ENCODE data around the gene HSPA12B.

Gene HSPA12B

DNA sequence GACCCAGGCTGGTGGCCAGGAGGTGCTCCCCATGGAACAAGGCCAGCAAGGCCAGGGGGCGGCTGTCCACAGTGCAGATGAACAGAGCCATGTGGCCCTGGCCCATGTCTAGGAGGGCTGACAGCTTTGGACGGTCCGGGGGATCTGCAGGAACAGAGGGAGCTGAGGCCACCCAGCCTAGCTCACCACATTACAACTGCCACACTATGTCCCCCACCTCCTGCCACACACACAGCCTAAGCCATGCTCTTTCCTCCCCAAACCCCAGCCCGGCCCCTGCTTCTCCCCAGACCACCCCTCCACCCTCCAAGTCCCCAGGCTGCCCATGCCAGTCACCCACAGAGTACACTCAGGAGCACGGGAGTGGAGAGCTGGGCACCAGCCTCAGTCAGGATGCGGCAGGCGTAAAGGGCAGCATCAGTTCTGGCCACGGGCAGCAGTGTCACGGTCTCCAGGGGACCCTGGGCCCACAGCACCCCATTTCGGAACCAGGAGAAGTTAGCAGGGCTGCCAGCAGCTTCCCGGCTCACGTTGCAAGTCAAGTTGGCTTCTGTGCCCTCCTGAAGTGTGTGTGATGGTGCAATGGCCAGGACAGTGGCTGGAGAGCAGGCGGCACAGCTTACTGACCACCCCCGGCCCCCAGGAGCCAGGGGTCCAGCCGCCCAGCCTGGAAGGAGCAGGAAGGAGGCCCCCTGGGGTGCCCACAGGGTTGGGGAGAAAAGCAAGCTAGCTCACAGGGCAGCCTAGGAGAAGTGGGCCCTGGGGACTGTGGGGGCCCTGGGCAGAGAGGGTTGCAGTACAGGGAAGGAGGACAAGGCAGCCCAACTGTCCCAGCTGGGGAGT, 35.5 kb upstream of the HSPA12B start:
- DNase-seq (ENCODE audit: low spot score in 2 of 2) (no peak), ATAC-seq (ENCODE audit: low read depth) (no peak)
- no peaks in the 10 kb centered on the region for H3K36me3 Mint-ChIP-seq
- H3K27ac Mint-ChIP-seq: no peak overlapping the region
- peaks cover 4% of the 10 kb centered on the region for H3K27me3 Mint-ChIP-seq
- no peak overlapping the region for H3K4me3 Mint-ChIP-seq
- H3K4me1 Mint-ChIP-seq: no peaks in the 10 kb centered on the region
- H3K9me3 Mint-ChIP-seq: no peaks in the 10 kb centered on the region

DNA sequence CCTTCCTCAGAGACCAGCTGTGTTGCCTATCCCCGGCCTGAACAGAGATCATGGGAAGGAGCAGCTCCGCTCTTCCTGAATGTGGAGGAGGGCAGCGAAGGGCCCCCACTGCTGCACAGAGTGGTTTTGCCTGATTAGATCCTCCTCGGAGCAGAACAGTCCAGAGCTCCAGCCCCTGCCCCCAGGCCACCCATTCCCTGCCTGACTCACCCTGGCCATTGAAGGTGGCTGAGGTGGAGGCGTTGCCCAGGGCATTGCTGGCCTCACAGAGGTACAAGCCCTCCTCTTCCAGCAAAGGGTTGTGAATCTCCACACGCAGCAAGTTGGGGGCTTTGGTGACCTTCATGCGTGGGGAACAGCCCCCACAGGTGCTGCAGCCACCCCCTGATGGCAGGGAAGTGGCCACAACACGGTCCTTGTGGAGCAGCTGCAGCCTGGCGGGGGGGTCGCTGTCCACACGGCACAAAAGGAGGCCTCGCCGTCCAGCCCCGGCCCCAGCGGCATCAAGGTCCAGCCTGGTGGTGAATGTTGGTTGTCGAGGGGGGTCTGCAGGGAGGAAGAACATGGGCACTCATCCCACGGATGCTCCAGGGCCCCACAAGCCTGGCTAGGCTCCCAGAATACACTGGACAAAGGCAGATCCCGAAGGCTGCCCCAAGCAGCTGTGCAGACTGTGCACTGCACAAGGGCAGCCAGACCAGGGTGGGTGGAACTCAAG, 34.7 kb upstream of the HSPA12B start:
- Mint-ChIP-seq H3K4me1 (no peaks in the 10 kb centered on the region), H3K36me3 (no peaks in the 10 kb centered on the region), H3K9me3 (no peaks in the 10 kb centered on the region), H3K27me3 (peaks cover 4% of the 10 kb centered on the region), H3K27ac (no peak overlapping the region), H3K4me3 (no peak overlapping the region)
- ATAC-seq (ENCODE audit: low read depth) (no peak), DNase-seq (ENCODE audit: low spot score in 2 of 2) (no peak)

GRCh38 chr20:3698591-3699001, 33.9 kb upstream of the HSPA12B start:
- Mint-ChIP-seq H3K27ac (no peak overlapping the region), H3K27me3 (peaks cover 4% of the 10 kb centered on the region), H3K4me3 (no peak overlapping the region), H3K9me3 (no peaks in the 10 kb centered on the region), H3K36me3 (no peaks in the 10 kb centered on the region), H3K4me1 (no peaks in the 10 kb centered on the region)
- DNase-seq (ENCODE audit: low spot score in 2 of 2) (no peak), ATAC-seq (ENCODE audit: low read depth) (no peak)

GRCh38 chr20:3699037-3699436, 33.4 kb upstream of the HSPA12B start:
- Mint-ChIP-seq H3K27ac (no peak overlapping the region), H3K36me3 (no peaks in the 10 kb centered on the region), H3K4me1 (no peaks in the 10 kb centered on the region), H3K9me3 (no peaks in the 10 kb centered on the region), H3K27me3 (peaks cover 4% of the 10 kb centered on the region), H3K4me3 (no peak overlapping the region)
- no peak for ATAC-seq (ENCODE audit: low read depth)
- DNase-seq (ENCODE audit: low spot score in 2 of 2): no peak

GRCh38 chr20:3701061-3701998, 31.2 kb upstream of the HSPA12B start:
- no peaks in the 10 kb centered on the region for H3K9me3 Mint-ChIP-seq
- no peak for ATAC-seq (ENCODE audit: low read depth)
- no peaks in the 10 kb centered on the region for H3K36me3 Mint-ChIP-seq
- H3K27me3 Mint-ChIP-seq: peaks cover 8% of the 10 kb centered on the region
- H3K4me3 Mint-ChIP-seq: no peak overlapping the region
- no peak overlapping the region for H3K27ac Mint-ChIP-seq
- no peaks in the 10 kb centered on the region for H3K4me1 Mint-ChIP-seq
- no peak for DNase-seq (ENCODE audit: low spot score in 2 of 2)

- Mint-ChIP-seq H3K4me1 (no peaks in the 10 kb centered on the region), H3K27ac (no peak overlapping the region), H3K36me3 (no peaks in the 10 kb centered on the region), H3K4me3 (no peak overlapping the region), H3K9me3 (no peaks in the 10 kb centered on the region), H3K27me3 (peaks cover 10% of the 10 kb centered on the region)
- ATAC-seq (ENCODE audit: low read depth) (no peak), DNase-seq (ENCODE audit: low spot score in 2 of 2) (no peak)
Observed at GRCh38 chr20:3702611-3703391, 29.7 kb upstream of the HSPA12B start.

DNA sequence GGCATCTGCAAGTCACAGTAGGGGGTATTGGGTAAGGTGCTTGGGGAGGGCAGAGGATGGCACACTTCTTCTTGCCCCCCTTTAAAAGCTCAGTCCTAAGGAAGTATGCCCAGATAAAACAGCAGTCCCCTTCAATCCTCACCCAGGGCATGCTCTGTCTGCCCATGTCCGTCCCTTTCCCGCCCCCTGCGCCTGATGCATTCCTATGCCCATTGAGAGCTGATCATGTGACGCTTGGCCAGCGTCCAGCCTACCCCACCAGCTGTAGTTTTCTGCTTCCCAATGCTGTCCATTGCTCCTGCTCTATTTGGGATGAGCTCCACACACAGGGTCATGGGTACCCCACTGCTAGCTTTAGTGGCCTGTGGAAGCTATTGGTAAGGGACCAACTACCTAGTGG, 28.4 kb upstream of the HSPA12B start:
- DNase-seq (ENCODE audit: low spot score in 2 of 2): no peak
- ATAC-seq (ENCODE audit: low read depth): no peak

DNA sequence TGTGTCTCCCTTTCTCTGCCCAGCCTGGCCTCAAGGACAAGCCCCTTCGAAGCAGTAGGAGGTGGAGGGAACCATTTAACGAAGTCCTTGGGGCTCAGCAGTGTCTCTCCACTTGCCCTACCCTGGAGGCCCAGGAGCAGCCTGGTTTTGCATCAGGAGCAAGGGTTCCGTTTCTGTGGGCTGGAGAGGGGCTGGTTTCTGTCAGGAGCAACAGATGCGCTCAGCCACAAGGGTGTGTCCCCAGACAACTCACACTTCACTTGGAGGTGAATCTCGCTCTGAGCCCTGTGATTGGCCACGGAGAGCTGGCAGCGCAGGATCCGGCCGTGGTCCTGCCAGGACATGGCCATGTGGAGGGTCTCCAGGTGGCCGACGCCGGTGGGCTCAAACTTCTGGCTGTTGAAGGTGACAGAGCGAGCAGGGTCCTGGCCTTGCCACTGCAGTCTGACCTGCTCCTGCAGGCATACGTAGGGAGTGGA, 27.0 kb upstream of the HSPA12B start:
- H3K36me3 Mint-ChIP-seq: no peaks in the 10 kb centered on the region
- H3K4me3 Mint-ChIP-seq: no peak overlapping the region
- H3K27ac Mint-ChIP-seq: no peak overlapping the region
- DNase-seq (ENCODE audit: low spot score in 2 of 2) (no peak), ATAC-seq (ENCODE audit: low read depth) (no peak)
- H3K27me3 Mint-ChIP-seq: peaks cover 6% of the 10 kb centered on the region
- H3K4me1 Mint-ChIP-seq: peaks cover 4% of the 10 kb centered on the region
- no peaks in the 10 kb centered on the region for H3K9me3 Mint-ChIP-seq

More for the DNA sequence above, 28.4 kb upstream of the HSPA12B start:
- H3K4me3 Mint-ChIP-seq: no peak overlapping the region
- no peaks in the 10 kb centered on the region for H3K4me1 Mint-ChIP-seq
- H3K27ac Mint-ChIP-seq: no peak overlapping the region
- H3K27me3 Mint-ChIP-seq: peaks cover 6% of the 10 kb centered on the region
- no peaks in the 10 kb centered on the region for H3K9me3 Mint-ChIP-seq
- no peaks in the 10 kb centered on the region for H3K36me3 Mint-ChIP-seq

- ATAC-seq (ENCODE audit: low read depth): no peak
- peaks cover 6% of the 10 kb centered on the region for H3K27me3 Mint-ChIP-seq
- no peaks in the 10 kb centered on the region for H3K36me3 Mint-ChIP-seq
- H3K27ac Mint-ChIP-seq: no peak overlapping the region
- no peak for DNase-seq (ENCODE audit: low spot score in 2 of 2)
- no peak overlapping the region for H3K4me3 Mint-ChIP-seq
- H3K9me3 Mint-ChIP-seq: no peaks in the 10 kb centered on the region
- H3K4me1 Mint-ChIP-seq: peaks cover 4% of the 10 kb centered on the region
Observed at GRCh38 chr20:3705970-3706739, 26.3 kb upstream of the HSPA12B start.

DNA sequence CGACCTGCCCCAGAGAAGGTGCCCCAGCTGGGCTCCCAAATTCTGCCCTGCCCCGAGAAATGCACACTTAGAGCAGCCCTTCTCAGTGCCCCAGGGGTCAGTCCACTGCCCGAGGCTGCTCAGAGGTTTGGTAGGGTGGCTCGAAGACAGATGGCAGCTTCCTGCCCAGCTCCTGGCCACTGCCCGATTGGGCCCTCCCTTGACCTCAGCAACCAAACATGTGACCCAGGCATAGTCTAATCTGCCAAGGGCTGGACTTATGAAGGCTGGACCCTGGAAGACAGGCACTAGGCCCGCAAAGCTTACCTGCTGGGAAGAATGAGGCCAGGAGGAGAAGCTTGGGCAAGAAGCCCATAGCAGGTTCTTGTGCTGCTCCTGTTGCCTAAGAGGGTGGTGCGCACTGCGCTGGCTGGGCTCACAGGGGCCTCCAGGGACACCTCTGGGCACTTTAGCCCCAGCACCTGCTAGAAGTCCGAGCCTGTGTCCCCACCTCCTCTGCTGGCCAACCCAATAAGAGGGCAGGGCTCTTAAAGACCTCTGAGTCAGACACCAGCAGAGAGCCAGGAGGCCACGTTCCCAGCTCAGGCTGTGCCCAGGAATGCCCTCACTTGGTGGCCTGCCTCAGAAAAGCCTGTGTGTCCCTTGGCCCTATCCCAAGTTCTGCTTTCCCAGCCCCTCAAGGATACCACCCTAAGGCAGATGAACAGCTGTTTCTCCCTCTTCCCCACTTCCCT, 25.5 kb upstream of the HSPA12B start:
- Mint-ChIP-seq H3K36me3 (no peaks in the 10 kb centered on the region), H3K27me3 (peaks cover 12% of the 10 kb centered on the region), H3K4me3 (no peak overlapping the region), H3K27ac (no peak overlapping the region), H3K9me3 (no peaks in the 10 kb centered on the region), H3K4me1 (peaks cover 4% of the 10 kb centered on the region)
- ATAC-seq (ENCODE audit: low read depth): no peak
- DNase-seq (ENCODE audit: low spot score in 2 of 2): no peak

- H3K9me3 Mint-ChIP-seq: no peaks in the 10 kb centered on the region
- ATAC-seq (ENCODE audit: low read depth): no peak
- peaks cover 14% of the 10 kb centered on the region for H3K27me3 Mint-ChIP-seq
- no peak for DNase-seq (ENCODE audit: low spot score in 2 of 2)
- no peaks in the 10 kb centered on the region for H3K36me3 Mint-ChIP-seq
- H3K4me3 Mint-ChIP-seq: no peak overlapping the region
- peaks cover 4% of the 10 kb centered on the region for H3K4me1 Mint-ChIP-seq
- no peak overlapping the region for H3K27ac Mint-ChIP-seq
Observed at GRCh38 chr20:3707508-3707899, 25.0 kb upstream of the HSPA12B start.

DNA sequence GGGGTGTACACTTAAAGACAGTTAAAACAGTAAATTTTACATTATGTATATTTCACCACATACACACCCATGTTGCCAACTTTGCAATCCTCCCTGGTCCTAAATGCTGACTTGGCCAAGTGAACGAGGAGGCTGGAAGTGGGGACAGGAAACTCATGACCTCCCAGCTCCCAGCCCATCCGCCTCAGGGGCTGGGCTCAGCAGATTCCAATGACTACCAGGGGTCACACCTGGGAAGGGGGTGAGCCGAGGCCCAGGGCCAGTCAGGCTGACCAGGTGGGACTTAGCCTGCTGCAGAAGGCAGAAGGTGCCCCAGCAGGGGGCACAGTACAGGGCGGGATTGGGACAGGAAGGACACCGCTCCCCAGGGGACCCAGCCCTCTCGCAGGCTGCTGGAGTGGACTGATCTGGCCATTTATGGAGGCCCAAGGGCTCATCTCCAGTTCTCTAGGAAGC, 22.4 kb upstream of the HSPA12B start:
- no peaks in the 10 kb centered on the region for H3K36me3 Mint-ChIP-seq

More for the DNA sequence above, 22.4 kb upstream of the HSPA12B start:
- H3K4me3 Mint-ChIP-seq: no peak overlapping the region
- no peak overlapping the region for H3K27ac Mint-ChIP-seq
- peaks cover 14% of the 10 kb centered on the region for H3K27me3 Mint-ChIP-seq
- peaks cover 7% of the 10 kb centered on the region for H3K4me1 Mint-ChIP-seq
- H3K9me3 Mint-ChIP-seq: no peaks in the 10 kb centered on the region
- DNase-seq (ENCODE audit: low spot score in 2 of 2): no peak
- ATAC-seq (ENCODE audit: low read depth): no peak

Data from memory B cell (primary cell).